IMR-90 (cell line): Measurements from ENCODE around the gene ATP9B. TPM values are rescaled to one million over a fixed set of nuclear protein-coding genes. Genes with fewer than 3 reads are reported as not detected.

Experiments
- ATAC-seq: fragments of 200-7000 bp; cut with Tn5 transposase; 2 replicates; pipeline ENCODE4 v1.9.1; 2020; ENCODE audit warnings: low read depth, mild to moderate bottlenecking, moderate library complexity
- BruUV-seq: library from RNA; stranded (reverse); fragments of 400-500 nt; replicated peaks from 2 replicates; lab custom pipeline; 2021; lab: Mats Ljungman, UMichigan
- CTCF ChIA-PET: fragments of 300-600 bp; formaldehyde crosslinking; extraction: SDS; loops from one replicate; lab custom pipeline; 2021; ENCODE audit warnings: antibody characterized with exemption; lab: Yijun Ruan, JAX
- POLR2A ChIA-PET: fragments of 300-600 bp; sonication (Branson Sonifier 250); formaldehyde crosslinking; loops from one replicate; lab custom pipeline; 2022; ENCODE audit warnings: antibody characterized with exemption; ENCODE audit not compliant: unreplicated experiment; lab: Charles Lee
- DNase-seq: peaks from one replicate; pipeline ENCODE4 v3.0.0; 2013
- H2AFZ ChIP-seq: replicated peaks from 2 replicates; pipeline ENCODE3; 2013; ENCODE audit warnings: low read length, mild to moderate bottlenecking; ENCODE audit not compliant: poor library complexity
- H2AK5ac ChIP-seq: 2 replicates; pipeline ENCODE4 v1.6.1; 2013; ENCODE audit warnings: low read depth, low read length, inconsistent platforms
- H2AK9ac ChIP-seq: replicated peaks from 2 replicates; pipeline ENCODE3; 2013; ENCODE audit warnings: mild to moderate bottlenecking, low read depth, low read length, moderate library complexity; ENCODE audit not compliant: poor library complexity
- H2BK120ac ChIP-seq: 2 replicates; pipeline ENCODE4 v1.6.1; 2013; ENCODE audit warnings: low read depth, low read length, inconsistent platforms
- H2BK15ac ChIP-seq: 3 replicates; pipeline ENCODE4 v1.6.1; 2013; ENCODE audit warnings: low read depth, low read length, inconsistent platforms
- H2BK20ac ChIP-seq: 2 replicates; pipeline ENCODE4 v1.6.1; 2013; ENCODE audit warnings: low read depth, mild to moderate bottlenecking, inconsistent platforms, low read length, moderate library complexity
- H2BK5ac ChIP-seq: 2 replicates; pipeline ENCODE4 v1.6.1; 2013; ENCODE audit warnings: mild to moderate bottlenecking, low read depth, low read length, inconsistent platforms; ENCODE audit not compliant: poor library complexity, severe bottlenecking
- H3K14ac ChIP-seq: replicated peaks from 2 replicates; pipeline ENCODE4 v1.6.1; 2013; ENCODE audit warnings: low read depth, low read length, inconsistent platforms
- H3K18ac ChIP-seq: 2 replicates; pipeline ENCODE4 v1.6.1; 2013; ENCODE audit warnings: low read depth, low read length, control low read depth
- H3K23ac ChIP-seq: 2 replicates; pipeline ENCODE4 v1.6.1; 2013; ENCODE audit warnings: low read depth, low read length, inconsistent platforms
- H3K27ac ChIP-seq: 2 replicates; pipeline ENCODE4 v1.5.1; 2013; ENCODE audit warnings: mild to moderate bottlenecking, control low read depth, low read length; ENCODE audit not compliant: insufficient read depth
- H3K27me3 ChIP-seq: 2 replicates; pipeline ENCODE4 v1.6.1; 2013; ENCODE audit warnings: low read length; ENCODE audit not compliant: control insufficient read depth, insufficient read depth
- H3K36me3 ChIP-seq: 2 replicates; pipeline ENCODE4 v1.6.1; 2013; ENCODE audit warnings: low read length, mixed read lengths; ENCODE audit not compliant: control insufficient read depth, insufficient read depth
- H3K4ac ChIP-seq: 2 replicates; pipeline ENCODE4 v1.6.1; 2013; ENCODE audit warnings: low read depth, low read length, inconsistent platforms
- H3K4me1 ChIP-seq: 2 replicates; pipeline ENCODE4 v1.6.1; 2013; ENCODE audit warnings: low read length, mixed read lengths; ENCODE audit not compliant: control insufficient read depth, insufficient read depth
- H3K4me2 ChIP-seq: 2 replicates; pipeline ENCODE4 v1.6.1; 2013; ENCODE audit warnings: low read depth, mild to moderate bottlenecking, control low read depth, low read length, moderate library complexity
- H3K4me3 ChIP-seq: 2 replicates; pipeline ENCODE4 v1.5.1; 2013; ENCODE audit warnings: low read depth, mild to moderate bottlenecking, control low read depth, low read length, moderate library complexity; ENCODE audit not compliant: insufficient read depth
- H3K56ac ChIP-seq: 2 replicates; pipeline ENCODE4 v1.6.1; 2013; ENCODE audit warnings: low read length, inconsistent platforms; ENCODE audit not compliant: insufficient read depth; ENCODE audit errors: extremely low read depth
- H3K79me1 ChIP-seq, 2 experiments: 2 replicates each; pipeline ENCODE4 v1.6.1; 2013; ENCODE audit warnings: low read length in 2 of 2, inconsistent platforms in 1 of 2, low read depth in 1 of 2
- H3K9ac ChIP-seq: 2 replicates; pipeline ENCODE4 v1.6.1; 2013; ENCODE audit warnings: low read depth, low read length, control low read depth
- H3K9me1 ChIP-seq: 2 replicates; pipeline ENCODE4 v1.6.1; 2013; ENCODE audit warnings: low read length, inconsistent platforms; ENCODE audit not compliant: insufficient read depth
- H3K9me3 ChIP-seq: 2 replicates; pipeline ENCODE4 v1.6.1; 2013; ENCODE audit warnings: low read length; ENCODE audit not compliant: control insufficient read depth, insufficient read depth
- H4K20me1 ChIP-seq: 2 replicates; pipeline ENCODE4 v1.6.1; 2013; ENCODE audit warnings: low read length, inconsistent platforms; ENCODE audit not compliant: insufficient read depth
- H4K5ac ChIP-seq: 2 replicates; pipeline ENCODE4 v1.6.1; 2013; ENCODE audit warnings: mild to moderate bottlenecking, low read depth, low read length, control low read depth
- H4K8ac ChIP-seq, 2 experiments: 2 replicates each; pipeline ENCODE4 v1.6.1; 2013; ENCODE audit warnings: low read depth in 2 of 2, low read length in 2 of 2, control low read depth in 1 of 2, inconsistent platforms in 1 of 2
- H4K91ac ChIP-seq: 2 replicates; pipeline ENCODE4 v1.6.1; 2013; ENCODE audit warnings: low read depth, low read length, inconsistent platforms; ENCODE audit not compliant: insufficient read depth
- BHLHE40 ChIP-seq: fragments of 150-350 bp; IDR thresholded peaks from 2 replicates; pipeline ENCODE4 v1.6.1; 2016; ENCODE audit warnings: mild to moderate bottlenecking, low read depth, low read length
- NFE2L2 ChIP-seq: fragments of 150-350 bp; IDR thresholded peaks from 2 replicates; pipeline ENCODE4 v1.6.1; 2016; ENCODE audit warnings: low read depth, mild to moderate bottlenecking, low read length
- WGBS, 2 experiments: methylation state at CpG; one replicate each; pipeline versions ENCODE4 v1.1.5 to v1.1.7; 2013; ENCODE audit warnings: missing lambda C conversion rate in 2 of 2; ENCODE audit not compliant: insufficient read length in 1 of 2; ENCODE audit errors: extremely low coverage in 2 of 2; 5-methylcytosine and 5-hydroxymethylcytosine counted together
- dilution Hi-C: fragments of 300-500 bp; cut with HindIII; formaldehyde crosslinking; loops from one replicate; pipeline ENCODE4 v1.14.3; 2018; ENCODE audit warnings: low sequenced_read_pairs; ENCODE audit not compliant: unreplicated experiment
- in situ Hi-C: fragments of 300-500 bp; cut with MboI; formaldehyde crosslinking; loops from 3 replicates; pipeline ENCODE4 v1.14.3; 2019; ENCODE audit warnings: low sequenced_read_pairs, inconsistent platforms, mixed read lengths
- intact Hi-C: fragments of 100-400 bp; cut with micrococcal nuclease; formaldehyde crosslinking; loops from 2 replicates; pipeline ENCODE4 v1.10.0; 2022
- polyA plus RNA-seq, 3 experiments: library from polyadenylated mRNA; depleted of rRNA; stranded (reverse); fragments of >200 nt; gene quantifications; 2 replicates each; pipeline ENCODE4 v1.2.3, GENCODE V29; 2012; ENCODE audit warnings: low replicate concordance in 1 of 3
- total RNA-seq: library from RNA; depleted of rRNA; stranded (reverse); fragments of >200 nt; gene quantifications from 2 replicates; pipeline ENCODE4 v1.2.3, GENCODE V29; 2012
- TF ChIP-seq, protein P1 (sequence below): fragments of 150-350 bp; IDR thresholded peaks from 2 replicates; pipeline ENCODE4 v1.6.1; 2016; ENCODE audit warnings: low read depth, mild to moderate bottlenecking, low read length, moderate library complexity, borderline replicate concordance

The ATP9B gene
- total and polyA plus RNA-seq, 2 of the 4 experiments (the other 2 are of a cell fraction), result 11.0 to 11.5 TPM

DNA sequence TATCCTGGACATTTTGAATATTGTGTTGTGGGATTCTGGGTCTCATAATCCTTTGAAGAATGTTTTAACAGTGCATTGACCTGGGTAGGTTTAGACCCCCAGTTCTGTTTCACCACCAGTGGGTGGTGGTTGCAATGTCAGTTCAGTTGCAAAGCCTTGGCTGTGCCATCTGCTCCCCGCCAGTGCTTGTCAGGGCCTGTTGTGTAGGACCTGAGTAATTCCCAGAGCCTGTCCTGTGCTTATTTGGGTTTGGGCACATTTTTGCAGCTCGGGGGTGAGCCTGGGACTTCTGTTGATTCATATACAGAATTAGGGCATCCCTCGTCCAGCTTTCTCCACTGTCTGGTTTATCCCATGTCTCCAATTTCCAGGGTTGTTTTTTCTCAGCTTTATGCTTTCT is 24.8 kb downstream of the ATP9B start:
- no peak overlapping the region for H3K27ac ChIP-seq
- no peak overlapping the region for H2AFZ ChIP-seq
- TF ChIP-seq, protein P1, sequence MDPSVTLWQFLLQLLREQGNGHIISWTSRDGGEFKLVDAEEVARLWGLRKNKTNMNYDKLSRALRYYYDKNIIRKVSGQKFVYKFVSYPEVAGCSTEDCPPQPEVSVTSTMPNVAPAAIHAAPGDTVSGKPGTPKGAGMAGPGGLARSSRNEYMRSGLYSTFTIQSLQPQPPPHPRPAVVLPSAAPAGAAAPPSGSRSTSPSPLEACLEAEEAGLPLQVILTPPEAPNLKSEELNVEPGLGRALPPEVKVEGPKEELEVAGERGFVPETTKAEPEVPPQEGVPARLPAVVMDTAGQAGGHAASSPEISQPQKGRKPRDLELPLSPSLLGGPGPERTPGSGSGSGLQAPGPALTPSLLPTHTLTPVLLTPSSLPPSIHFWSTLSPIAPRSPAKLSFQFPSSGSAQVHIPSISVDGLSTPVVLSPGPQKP, result no peak
- TF ChIP-seq BHLHE40 (no peak), NFE2L2 (no peak)
- no peak overlapping the region for H4K5ac ChIP-seq
- ChIA-PET CTCF (no interaction called here), POLR2A (no interaction called here)
- H2AK9ac ChIP-seq, result peak overlapping the region; percentile 15
- H3K4me1 ChIP-seq, result peaks cover 2% of the 10 kb centered on the region; the same call in 1 of the 2 replicates
- no peak overlapping the region for H3K4ac ChIP-seq
- ATAC-seq (no peak), DNase-seq (no peak)
- no peak overlapping the region for H2BK20ac ChIP-seq
- no peak overlapping the region for H3K4me2 ChIP-seq
- H3K18ac ChIP-seq, result no peak overlapping the region
- no TSS peak for BruUV-seq
- no CpG with 5 or more reads among the region's 3 CpGs for WGBS, 2 experiments
- no peak overlapping the region for H2BK5ac ChIP-seq
- in situ Hi-C loops (no loop called here), dilution Hi-C loops (no loop called here), intact Hi-C loops (loop anchor here (5.0 kb wide), 1 partner anchor 48 kb away; no protein-coding TSS in a partner anchor)
- no peaks in the 10 kb centered on the region for H3K9me3 ChIP-seq
- no peak overlapping the region; a peak in 1 of 4 replicates for H4K8ac ChIP-seq
- H3K4me3 ChIP-seq, result no peak overlapping the region
- no peak overlapping the region for H3K56ac ChIP-seq
- H2BK15ac ChIP-seq, result no peak overlapping the region
- no peaks in the 10 kb centered on the region for H3K36me3 ChIP-seq
- no peak overlapping the region for H3K23ac ChIP-seq
- H3K27me3 ChIP-seq, result no peaks in the 10 kb centered on the region
- no peak overlapping the region for H3K9ac ChIP-seq
- H3K79me1 ChIP-seq, result peaks cover 18 to 27% of the 10 kb centered on the region in 2 experiments
- peaks cover 6% of the 10 kb centered on the region; the same call in 1 of the 2 replicates for H4K20me1 ChIP-seq
- H4K91ac ChIP-seq, result no peak overlapping the region
- H2BK120ac ChIP-seq, result no peak overlapping the region
- no peaks in the 10 kb centered on the region; the same call in 1 of the 2 replicates for H3K9me1 ChIP-seq
- H2AK5ac ChIP-seq, result no peak overlapping the region
- H3K14ac ChIP-seq, result no peak overlapping the region
